8988T (cell line): ENCODE measurements around the gene TMEM134.
"Not testable (repeated sequence)": the region's sequence is repeated elsewhere in the genome, so short reads cannot be mapped to it uniquely, and the experiment has no call there.

Experiments
- DNase-seq: peaks from one replicate; pipeline ENCODE4 v3.0.0; 2011

Gene TMEM134

GRCh38 chr11:67437082-67437808 is 31.8 kb downstream of the TMEM134 start, which contains the start of gene PTPRCAP:
TSS of gene PTPRCAP (minus strand) at chr11:67437682. CDS start at chr11:67437619, 63 bp downstream.
- DNase-seq: no peak

DNA sequence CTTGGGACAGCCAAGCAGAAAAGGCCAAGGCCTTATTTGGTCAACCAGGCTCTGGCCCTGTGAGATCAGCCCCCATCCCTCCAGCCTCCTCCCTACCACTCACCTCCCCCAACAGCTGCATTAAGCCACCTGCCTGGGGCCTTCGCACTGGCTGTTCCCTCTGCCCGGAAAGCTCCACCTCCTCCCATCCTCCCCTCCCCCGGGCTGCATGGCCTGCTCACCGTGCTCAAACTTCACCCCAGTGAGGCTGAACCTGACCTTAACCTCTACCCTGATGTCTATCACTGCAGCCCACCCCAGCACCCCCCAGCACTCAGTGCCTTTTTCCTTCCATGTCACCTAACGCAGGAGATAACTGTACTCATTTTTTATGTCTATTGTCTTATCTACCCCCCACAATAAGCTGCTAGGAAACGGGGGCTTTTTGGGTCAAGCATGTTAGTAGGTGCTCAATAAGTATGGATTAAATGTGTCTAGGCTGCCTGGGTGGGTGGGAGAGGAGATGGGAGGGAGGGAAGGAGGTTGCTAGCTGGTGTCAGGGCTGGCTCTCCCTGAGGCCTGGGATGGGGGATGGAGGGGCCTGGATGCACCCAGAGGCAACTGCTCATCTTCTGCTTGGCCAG is 32.5 kb downstream of the TMEM134 start:
- DNase-seq: no peak

GRCh38 chr11:67435727-67436458 is 33.2 kb downstream of the TMEM134 start:
- no peak for DNase-seq

DNA sequence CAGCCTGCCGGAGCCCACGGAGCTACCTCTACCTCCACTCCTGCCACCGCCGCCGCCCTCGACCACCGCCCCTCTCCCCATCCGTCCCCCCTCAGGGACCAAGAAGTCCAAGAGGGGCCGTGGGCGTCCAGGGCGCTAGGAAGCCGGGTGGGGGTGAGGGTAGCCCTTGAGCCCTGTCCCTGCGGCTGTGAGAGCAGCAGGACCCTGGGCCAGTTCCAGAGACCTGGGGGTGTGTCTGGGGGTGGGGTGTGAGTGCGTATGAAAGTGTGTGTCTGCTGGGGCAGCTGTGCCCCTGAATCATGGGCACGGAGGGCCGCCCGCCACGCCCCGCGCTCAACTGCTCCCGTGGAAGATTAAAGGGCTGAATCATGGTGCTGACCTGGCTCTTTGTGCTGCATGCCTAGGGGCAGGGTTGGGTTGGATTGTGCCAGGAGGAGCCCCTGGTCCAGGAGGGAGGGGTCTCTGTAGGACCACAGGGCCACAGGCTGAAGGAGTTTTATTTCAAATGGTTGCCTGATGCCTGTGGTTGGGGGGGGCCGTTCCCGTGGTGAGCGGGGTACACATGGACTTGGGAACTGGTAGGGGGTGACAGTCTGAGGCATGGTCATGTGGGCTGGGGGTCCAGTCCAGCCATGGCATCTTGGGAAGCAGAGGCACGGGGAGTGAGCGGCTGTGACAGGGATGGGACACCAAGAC is 33.9 kb downstream of the TMEM134 start:
- DNase-seq: no peak

GRCh38 chr11:67434395-67434881 is 34.6 kb downstream of the TMEM134 start:
- no peak for DNase-seq

- DNase-seq: no peak
Observed at GRCh38 chr11:67433536-67434394, 35.3 kb downstream of the TMEM134 start.

- no peak for DNase-seq
Observed at GRCh38 chr11:67432655-67433349, 36.2 kb downstream of the TMEM134 start.

DNA sequence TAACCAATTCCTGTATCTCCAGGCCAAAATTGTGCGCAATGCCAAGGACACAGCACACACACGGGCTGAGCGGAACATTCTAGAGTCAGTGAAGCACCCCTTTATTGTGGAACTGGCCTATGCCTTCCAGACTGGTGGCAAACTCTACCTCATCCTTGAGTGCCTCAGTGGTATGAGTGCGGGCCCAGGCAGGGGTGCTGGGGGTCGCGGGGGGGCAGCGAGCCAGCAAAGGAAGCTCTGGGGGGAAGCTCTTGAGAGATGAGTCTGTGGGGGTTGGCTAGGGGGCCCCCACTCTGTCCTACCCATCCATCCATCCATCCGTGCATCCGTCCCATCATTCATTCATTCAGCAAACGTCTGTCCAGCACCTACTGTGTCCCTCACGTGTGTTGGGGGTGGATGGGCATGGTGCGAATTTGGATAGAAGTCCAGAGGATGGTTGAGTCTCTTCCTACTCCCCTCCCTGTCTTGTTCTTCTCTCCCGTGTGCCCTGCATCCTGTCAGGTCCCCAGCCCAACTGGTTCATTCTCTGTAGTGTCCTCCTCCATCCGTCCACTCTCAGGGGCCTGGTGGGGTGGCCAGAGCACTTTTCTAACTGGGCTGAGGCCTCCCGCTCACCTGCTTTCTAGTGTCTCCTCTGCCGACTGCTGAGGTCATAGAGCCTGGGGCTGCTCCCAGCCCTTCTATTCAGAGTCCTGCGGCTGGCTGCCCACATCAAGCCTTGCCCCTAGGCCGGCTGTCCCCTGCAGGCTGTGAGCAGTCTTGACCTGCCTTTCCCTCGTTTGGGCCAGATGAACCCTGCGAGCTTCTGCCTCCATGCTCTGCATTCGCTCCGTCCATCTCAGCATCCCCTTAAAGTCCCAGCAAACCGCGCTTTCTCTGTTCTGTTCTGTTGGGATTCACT is 37.5 kb downstream of the TMEM134 start:
- DNase-seq: no peak

GRCh38 chr11:67429722-67430121 is 39.3 kb downstream of the TMEM134 start:
- DNase-seq: no peak

DNA sequence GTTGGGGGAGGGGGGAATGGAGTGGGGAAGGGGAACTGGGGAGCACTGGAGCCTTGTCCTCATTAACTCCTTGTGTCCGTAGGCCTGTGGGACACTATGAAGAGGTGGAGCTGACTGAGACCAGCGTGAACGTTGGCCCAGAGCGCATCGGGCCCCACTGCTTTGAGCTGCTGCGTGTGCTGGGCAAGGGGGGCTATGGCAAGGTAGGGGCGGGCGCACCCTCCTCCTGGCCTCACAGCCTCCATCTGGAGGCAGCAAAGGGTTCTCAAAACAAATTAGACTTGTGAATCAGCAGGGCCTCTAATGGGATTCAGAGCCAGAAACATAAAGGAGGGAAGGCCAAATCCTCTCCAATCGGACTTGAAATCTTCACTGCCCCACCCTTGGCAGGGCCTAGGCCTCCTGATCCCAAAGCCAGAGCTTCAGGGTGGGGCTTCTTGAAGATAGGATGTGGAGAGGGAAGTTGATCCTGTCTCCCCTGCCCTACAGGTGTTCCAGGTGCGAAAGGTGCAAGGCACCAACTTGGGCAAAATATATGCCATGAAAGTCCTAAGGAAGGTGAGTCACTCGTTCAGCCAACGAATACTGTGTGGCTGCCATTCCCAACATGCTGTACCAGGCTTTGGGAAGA is 39.9 kb downstream of the TMEM134 start:
- no peak for DNase-seq

- DNase-seq: peak; percentile 100
Observed at GRCh38 chr11:67428052-67429001, 40.7 kb downstream of the TMEM134 start, which contains the start of gene RPS6KB2. TSS of gene RPS6KB2 (plus strand) at chr11:67428494. CDS start at chr11:67428546, 52 bp downstream.

DNA sequence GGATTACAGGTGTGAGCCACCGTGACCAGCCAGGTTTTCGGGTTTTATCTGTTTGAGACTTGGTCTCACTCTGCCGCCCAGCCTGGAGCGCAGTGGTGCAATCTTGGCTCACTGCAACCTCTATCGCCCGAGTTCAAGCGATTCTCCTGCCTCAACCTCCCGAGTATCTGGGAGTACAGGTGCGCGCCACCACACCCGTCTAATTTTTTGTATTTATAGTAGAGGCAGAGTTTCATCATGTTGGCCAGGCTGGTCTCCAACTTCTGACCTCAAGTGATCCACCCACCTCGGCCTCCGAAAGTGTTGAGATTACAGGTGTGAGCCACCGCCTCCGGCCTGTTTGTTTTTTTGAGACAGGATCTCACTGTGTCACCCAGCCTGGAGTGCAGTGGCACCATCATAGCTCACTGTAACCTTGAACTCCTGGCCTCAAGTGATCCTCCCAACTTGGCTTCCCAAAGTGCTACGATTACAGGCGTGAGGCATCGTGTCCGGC is 41.6 kb downstream of the TMEM134 start:
- DNase-seq: not testable (repeated sequence)

DNA sequence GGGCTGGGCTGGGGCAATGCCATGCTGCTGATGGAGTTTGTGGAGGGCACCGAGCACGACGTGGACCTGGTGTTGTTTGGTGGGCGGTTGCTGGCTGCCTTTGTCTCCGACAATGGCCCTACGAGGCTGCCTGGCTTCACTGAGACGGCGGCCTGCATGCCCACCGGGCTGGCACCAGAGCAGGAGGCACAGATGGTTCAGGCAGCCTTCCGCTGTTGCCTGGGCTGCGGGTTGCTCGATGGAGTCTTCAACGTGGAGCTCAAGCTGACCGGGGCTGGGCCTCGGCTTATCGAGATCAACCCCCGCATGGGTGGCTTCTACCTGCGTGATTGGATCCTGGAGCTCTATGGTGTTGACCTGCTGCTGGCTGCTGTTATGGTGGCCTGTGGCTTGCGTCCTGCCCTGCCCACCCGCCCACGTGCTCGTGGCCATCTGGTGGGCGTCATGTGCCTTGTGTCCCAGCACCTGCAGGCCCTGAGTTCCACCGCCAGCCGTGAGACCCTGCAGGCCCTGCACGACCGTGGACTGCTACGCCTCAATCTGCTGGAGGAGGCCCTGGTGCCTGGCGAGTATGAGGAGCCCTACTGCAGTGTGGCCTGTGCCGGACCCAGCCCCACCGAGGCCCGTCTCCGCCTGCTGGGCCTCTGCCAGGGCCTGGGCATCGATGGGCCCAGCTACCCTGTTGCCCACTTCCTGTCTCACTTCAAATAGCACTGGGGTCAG is 45.0 kb downstream of the TMEM134 start:
- no peak for DNase-seq

DNA sequence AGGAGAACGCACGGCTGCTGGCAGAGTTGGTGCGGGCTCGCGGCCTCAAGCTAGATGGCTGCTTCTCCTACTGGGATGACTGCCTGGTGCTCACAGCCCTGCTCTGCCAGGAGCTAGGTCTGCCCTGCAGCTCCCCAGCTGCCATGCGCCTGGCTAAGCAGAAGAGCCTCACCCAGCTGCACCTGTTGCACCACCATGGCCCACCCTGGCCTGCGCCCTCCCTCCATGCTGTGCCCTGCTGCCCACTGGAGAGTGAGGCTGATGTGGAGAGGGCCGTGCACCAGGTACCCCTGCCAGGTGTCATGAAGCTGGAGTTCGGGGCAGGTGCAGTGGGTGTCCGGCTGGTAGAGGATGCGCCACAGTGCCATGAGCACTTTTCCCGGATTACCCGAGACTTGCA is 45.6 kb downstream of the TMEM134 start:
- DNase-seq: no peak

GRCh38 chr11:67422891-67423290 is 46.2 kb downstream of the TMEM134 start:
- DNase-seq: no peak

DNA sequence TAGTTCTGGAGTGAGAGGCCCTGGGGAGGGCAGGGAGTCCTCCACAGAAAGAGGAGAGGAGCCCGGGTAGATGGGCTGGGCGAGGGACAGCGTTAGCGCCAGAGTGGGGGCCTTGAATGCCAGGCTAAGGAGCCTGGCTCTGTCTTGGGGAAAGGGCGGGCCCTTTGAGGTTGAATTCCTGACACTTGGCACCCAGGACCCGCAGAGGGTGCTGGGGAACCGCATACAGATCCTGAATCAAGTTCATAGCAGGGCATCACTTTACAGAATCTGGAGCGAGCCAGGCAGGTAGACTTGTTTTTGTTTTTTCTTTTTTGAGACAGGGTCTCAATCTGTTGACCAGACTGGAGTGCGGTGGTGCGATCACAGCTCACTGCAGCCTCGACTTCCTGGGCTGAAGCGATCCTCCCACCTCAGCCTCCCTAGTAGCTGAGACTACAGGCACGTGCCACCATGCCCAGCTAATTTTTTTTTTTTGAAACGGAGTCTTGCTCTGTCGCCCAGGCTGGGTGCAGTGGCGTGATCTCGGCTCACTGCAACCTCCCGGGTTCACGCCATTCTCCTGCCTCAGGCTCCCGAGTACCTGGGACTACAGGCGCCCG is 47.5 kb downstream of the TMEM134 start:
- DNase-seq: no peak
